Calu3 (cell line): Measurements from ENCODE around the gene MTCH1. TPM values are rescaled to one million over a fixed set of nuclear protein-coding genes. Genes with fewer than 3 reads are reported as not detected.

Experiments used
- BruUV-seq: library from RNA; stranded (reverse); fragments of 400-500 nt; replicated peaks from 2 replicates; lab custom pipeline; 2021; lab: Mats Ljungman, UMichigan
- CTCF ChIA-PET: fragments of 300-600 bp; sonication (Branson Sonifier 250); formaldehyde crosslinking; loops from one replicate; lab custom pipeline; 2022; ENCODE audit warnings: antibody characterized with exemption; lab: Charles Lee
- DNase-seq: peaks from one replicate; pipeline ENCODE4 v3.0.0; 2022
- H3K27ac Mint-ChIP-seq: one replicate; pipeline ENCODE4 v1.8.0; 2022; ENCODE audit warnings: mixed read lengths; ENCODE audit not compliant: unreplicated experiment
- H3K27me3 Mint-ChIP-seq: one replicate; pipeline ENCODE4 v1.8.0; 2022; ENCODE audit warnings: mixed read lengths; ENCODE audit not compliant: unreplicated experiment
- H3K36me3 Mint-ChIP-seq: one replicate; pipeline ENCODE4 v1.8.0; 2022; ENCODE audit warnings: mild to moderate bottlenecking, moderate library complexity, mixed read lengths; ENCODE audit not compliant: insufficient read depth, unreplicated experiment
- H3K4me1 Mint-ChIP-seq: one replicate; pipeline ENCODE4 v1.8.0; 2022; ENCODE audit warnings: mild to moderate bottlenecking, low read depth, mixed read lengths; ENCODE audit not compliant: unreplicated experiment
- H3K4me3 Mint-ChIP-seq: one replicate; pipeline ENCODE4 v1.8.0; 2022; ENCODE audit warnings: mild to moderate bottlenecking, low read depth, moderate library complexity, mixed read lengths; ENCODE audit not compliant: unreplicated experiment
- H3K9me3 Mint-ChIP-seq: one replicate; pipeline ENCODE4 v1.8.0; 2022; ENCODE audit warnings: low read depth, mixed read lengths; ENCODE audit not compliant: unreplicated experiment
- intact Hi-C: fragments of 100-400 bp; cut with micrococcal nuclease; formaldehyde crosslinking; loops from one replicate; pipeline ENCODE4 v1.10.0; 2022; ENCODE audit not compliant: unreplicated experiment
- total RNA-seq: library from RNA; stranded (reverse); gene quantifications from 2 replicates; pipeline ENCODE4 v1.2.3, GENCODE V29; 2022
- TF ChIP-seq, protein P1 (sequence below): fragments of 200-600 bp; IDR thresholded peaks from one replicate; pipeline ENCODE4 v1.8.0; 2022; ENCODE audit warnings: antibody characterized with exemption; ENCODE audit not compliant: unreplicated experiment

The MTCH1 gene
- total RNA-seq, 1 experiment from 2014 or later = 288 TPM

DNA sequence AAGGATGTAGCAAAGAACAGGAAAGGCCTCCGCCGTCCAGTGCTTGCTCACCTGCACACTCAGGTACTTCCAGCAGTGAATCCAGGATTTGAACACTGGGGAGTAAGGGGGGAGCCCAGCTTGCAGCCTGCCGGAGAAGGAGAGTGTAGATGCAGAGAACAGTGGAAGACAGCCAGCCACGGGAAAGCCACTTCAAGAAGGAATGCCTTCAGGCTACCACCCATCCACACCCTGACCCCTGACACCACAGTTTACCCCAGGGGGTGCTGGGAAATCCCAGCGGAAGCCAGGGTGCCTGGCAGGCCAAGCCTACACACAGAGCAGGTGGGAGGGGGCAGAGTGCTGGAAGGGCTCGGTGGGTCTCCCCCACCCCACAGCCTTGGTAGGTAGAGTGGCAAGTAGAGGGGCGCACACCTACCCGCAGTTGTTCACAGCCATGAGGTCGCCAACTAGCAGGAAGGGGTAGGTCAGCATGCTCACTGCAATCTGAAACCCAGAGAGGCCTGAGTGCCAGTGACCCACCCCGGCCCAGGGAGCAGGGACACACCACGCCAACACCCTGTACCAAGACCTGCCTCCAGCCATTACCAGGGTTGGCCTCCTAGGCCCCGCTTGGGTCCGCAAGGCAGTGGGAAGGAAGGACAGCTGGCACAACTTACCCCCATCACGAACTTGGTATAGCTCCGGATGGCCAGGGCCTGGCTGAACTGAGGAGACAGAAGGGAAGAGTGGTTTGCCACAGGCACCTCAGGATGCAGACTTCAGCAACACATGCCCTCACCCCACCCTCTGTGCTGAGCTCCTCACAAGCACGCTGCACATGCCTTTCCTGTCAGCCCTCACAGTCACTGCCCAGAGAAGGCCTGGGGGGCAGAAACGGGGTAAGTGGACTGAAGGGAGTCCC lies 15.8 kb downstream of the MTCH1 start:
- CTCF ChIA-PET = no interaction called here
- Mint-ChIP-seq H3K4me3 (no peak overlapping the region), H3K27me3 (no peaks in the 10 kb centered on the region), H3K36me3 (peaks cover 41% of the 10 kb centered on the region), H3K9me3 (no peaks in the 10 kb centered on the region), H3K27ac (no peak overlapping the region), H3K4me1 (no peaks in the 10 kb centered on the region)
- intact Hi-C loops = no loop called here
- TF ChIP-seq, protein P1, sequence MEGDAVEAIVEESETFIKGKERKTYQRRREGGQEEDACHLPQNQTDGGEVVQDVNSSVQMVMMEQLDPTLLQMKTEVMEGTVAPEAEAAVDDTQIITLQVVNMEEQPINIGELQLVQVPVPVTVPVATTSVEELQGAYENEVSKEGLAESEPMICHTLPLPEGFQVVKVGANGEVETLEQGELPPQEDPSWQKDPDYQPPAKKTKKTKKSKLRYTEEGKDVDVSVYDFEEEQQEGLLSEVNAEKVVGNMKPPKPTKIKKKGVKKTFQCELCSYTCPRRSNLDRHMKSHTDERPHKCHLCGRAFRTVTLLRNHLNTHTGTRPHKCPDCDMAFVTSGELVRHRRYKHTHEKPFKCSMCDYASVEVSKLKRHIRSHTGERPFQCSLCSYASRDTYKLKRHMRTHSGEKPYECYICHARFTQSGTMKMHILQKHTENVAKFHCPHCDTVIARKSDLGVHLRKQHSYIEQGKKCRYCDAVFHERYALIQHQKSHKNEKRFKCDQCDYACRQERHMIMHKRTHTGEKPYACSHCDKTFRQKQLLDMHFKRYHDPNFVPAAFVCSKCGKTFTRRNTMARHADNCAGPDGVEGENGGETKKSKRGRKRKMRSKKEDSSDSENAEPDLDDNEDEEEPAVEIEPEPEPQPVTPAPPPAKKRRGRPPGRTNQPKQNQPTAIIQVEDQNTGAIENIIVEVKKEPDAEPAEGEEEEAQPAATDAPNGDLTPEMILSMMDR = no peak
- BruUV-seq = no TSS peak
- DNase-seq = no peak

DNA sequence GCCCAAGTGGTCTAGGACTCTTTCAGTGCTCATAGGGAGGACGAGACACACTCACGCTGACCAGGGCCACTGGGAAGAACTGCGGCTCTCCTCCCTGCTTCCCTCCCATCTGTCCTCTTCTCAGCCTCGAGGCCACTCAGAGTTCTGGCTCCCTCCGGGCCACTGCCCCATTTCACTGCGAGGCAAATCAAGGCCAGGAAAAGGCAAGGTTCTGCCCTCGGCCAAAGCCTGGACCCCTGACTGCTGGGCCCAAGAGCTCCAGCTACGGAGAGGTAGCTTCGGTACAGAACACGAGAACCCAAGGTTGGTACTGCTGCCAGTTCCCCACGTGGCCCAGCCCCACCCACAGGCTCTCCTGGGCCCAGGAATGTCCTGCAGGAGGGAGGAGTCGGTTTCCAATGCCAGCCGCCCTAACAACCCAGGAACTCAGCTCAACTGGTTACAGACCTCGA lies 16.7 kb downstream of the MTCH1 start:
- no peaks in the 10 kb centered on the region for H3K27me3 Mint-ChIP-seq
- BruUV-seq = no TSS peak
- H3K27ac Mint-ChIP-seq = no peak overlapping the region
- no peak overlapping the region for H3K4me3 Mint-ChIP-seq
- no peak for DNase-seq
- TF ChIP-seq, protein P1 = no peak
- H3K4me1 Mint-ChIP-seq = no peaks in the 10 kb centered on the region
- intact Hi-C loops = no loop called here
- H3K9me3 Mint-ChIP-seq = no peaks in the 10 kb centered on the region
- CTCF ChIA-PET = no interaction called here
- peaks cover 44% of the 10 kb centered on the region for H3K36me3 Mint-ChIP-seq

DNA sequence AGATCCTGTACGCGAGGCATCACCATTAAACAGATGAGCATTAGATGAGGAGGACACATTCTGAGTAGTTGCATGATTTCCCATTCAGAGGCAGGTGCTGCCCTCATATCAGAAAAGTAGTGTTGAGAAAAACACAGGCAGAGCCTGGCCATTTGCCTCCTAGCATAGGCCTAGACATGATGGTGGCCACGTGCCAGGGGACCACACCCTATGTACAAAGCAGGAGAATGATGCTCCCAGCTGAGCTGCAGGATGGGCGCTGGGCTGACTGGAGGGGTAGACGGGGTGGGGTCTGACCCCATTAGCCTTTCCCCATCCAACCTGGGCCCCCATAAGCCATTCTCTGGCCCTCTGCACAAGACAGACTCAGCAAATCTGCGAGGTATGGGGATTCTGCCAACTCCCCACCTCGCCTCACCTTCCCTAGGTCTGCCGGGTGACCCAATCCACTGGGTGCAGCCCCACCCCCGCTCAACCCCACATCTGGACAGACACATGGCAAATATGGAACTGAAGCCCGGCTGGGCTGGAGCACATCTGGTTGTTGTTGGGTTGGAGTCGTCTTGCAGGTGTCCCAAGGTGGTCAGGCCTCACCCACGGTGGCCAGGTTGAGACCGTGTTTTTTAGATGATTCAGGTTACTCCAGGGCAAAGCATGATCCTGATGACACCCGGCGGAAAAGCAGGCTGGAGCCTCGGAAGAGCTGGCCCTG lies 17.6 kb downstream of the MTCH1 start:
- intact Hi-C loops = no loop called here
- Mint-ChIP-seq H3K36me3 (peaks cover 44% of the 10 kb centered on the region), H3K27me3 (no peaks in the 10 kb centered on the region), H3K4me3 (no peak overlapping the region), H3K9me3 (no peaks in the 10 kb centered on the region), H3K27ac (no peak overlapping the region), H3K4me1 (peaks cover 4% of the 10 kb centered on the region)
- no peak for DNase-seq
- BruUV-seq = TSS peak; percentile 80
- TF ChIP-seq, protein P1 = no peak
- CTCF ChIA-PET = no interaction called here

DNA sequence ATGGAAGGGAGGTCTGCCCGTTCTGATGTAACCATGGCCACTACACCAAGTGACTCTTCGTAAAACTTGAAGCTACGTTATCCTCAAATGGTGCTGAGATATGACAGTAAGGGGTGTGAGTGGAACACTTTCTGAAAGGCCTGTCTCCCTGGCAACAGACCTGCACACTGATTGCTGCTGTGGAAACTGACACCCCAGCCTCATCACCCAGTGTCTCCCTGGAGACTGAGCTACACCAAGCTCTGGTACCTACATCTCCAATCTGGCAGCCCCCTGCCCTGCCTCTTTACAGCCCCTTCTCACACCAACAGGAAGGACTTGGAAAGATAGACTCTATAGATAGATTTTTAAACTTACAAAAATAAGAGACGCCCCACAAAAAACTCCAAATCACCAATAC lies 18.2 kb downstream of the MTCH1 start:
- Mint-ChIP-seq H3K27ac (no peak overlapping the region), H3K27me3 (no peaks in the 10 kb centered on the region), H3K9me3 (no peaks in the 10 kb centered on the region), H3K4me1 (peaks cover 11% of the 10 kb centered on the region), H3K36me3 (peaks cover 47% of the 10 kb centered on the region), H3K4me3 (no peak overlapping the region)
- CTCF ChIA-PET = no interaction called here
- intact Hi-C loops = no loop called here
- no peak for DNase-seq
- TF ChIP-seq, protein P1 = no peak
- no TSS peak for BruUV-seq
